Peyer's patch (tissue), 4 donors: ENCODE measurements around the gene NHSL1. TPM values are rescaled to one million over a fixed set of nuclear protein-coding genes. Genes with fewer than 3 reads are reported as not detected.

Source experiments
- DNase-seq, 3 donors: peaks; one replicate each; pipeline ENCODE4 v3.0.0-alpha.2; 2017 to 2019
- H3K27ac ChIP-seq, 4 donors: fragments of 200-600 bp; sonication (generic); one replicate each; pipeline ENCODE4 v1.5.1; 2016 to 2019
- H3K27me3 ChIP-seq, 2 donors: fragments of 200-600 bp; sonication (generic); one replicate each; pipeline ENCODE4 v1.5.1; 2019
- H3K36me3 ChIP-seq, 3 donors: fragments of 200-600 bp; sonication (generic); one replicate each; pipeline ENCODE4 v1.5.1; 2016 to 2019
- H3K4me1 ChIP-seq, 4 donors: fragments of 200-600 bp; sonication (generic); one replicate each; pipeline ENCODE4 v1.5.1; 2016 to 2019
- H3K4me3 ChIP-seq, 4 donors: fragments of 200-600 bp; sonication (generic); 1 replicate in 3 of 4; 2 replicates in 1 of 4; pipeline ENCODE4 v1.5.1; 2016 to 2019; ENCODE audit warnings: mild to moderate bottlenecking in 1 of 4
- H3K9me3 ChIP-seq, 4 donors: fragments of 200-600 bp; sonication (generic); one replicate each; pipeline ENCODE4 v1.5.1; 2016 to 2019; ENCODE audit warnings: mild to moderate bottlenecking in 1 of 4
- CTCF ChIP-seq, 6 experiments: fragments of 450-650 bp in 4 of 6; fragments of 200-600 bp in 2 of 6; sonication (generic) in 1 of 6; IDR thresholded peaks; one replicate each; pipeline ENCODE4 v1.5.1; 2017 to 2019; ENCODE audit warnings: antibody characterized with exemption in 6 of 6, mild to moderate bottlenecking in 3 of 6, moderate library complexity in 1 of 6
- POLR2A ChIP-seq, 2 donors: fragments of 450-650 bp; IDR thresholded peaks; one replicate each; pipeline ENCODE4 v1.5.1; 2017; ENCODE audit warnings: antibody characterized with exemption in 2 of 2, mild to moderate bottlenecking in 2 of 2, moderate library complexity in 2 of 2
- total RNA-seq, 4 donors: library from RNA; depleted of rRNA; stranded (reverse); fragments of >200 nt; gene quantifications; one replicate each; pipeline ENCODE4 v1.1.0, GENCODE V29; 2016

Gene NHSL1
- total RNA-seq, 4 donors from 2014 or later = 48.7 to 187 (median 160) TPM

- Histone ChIP-seq H3K4me1 (no peaks in the 10 kb centered on the region), H3K36me3 (no peaks in the 10 kb centered on the region), H3K27ac (no peak overlapping the region), H3K9me3 (no peaks in the 10 kb centered on the region), H3K4me3 (no peak overlapping the region), H3K27me3 (no peaks in the 10 kb centered on the region)
- no peak for DNase-seq
- TF ChIP-seq CTCF (IDR thresholded peaks at IDR 0.05) = no peak
- no peak for TF ChIP-seq POLR2A (IDR thresholded peaks at IDR 0.05)
Observed at GRCh38 chr6:138523347-138524210, 24.3 kb upstream of the NHSL1 start.

- DNase-seq = no peak
- Histone ChIP-seq H3K36me3 (no peaks in the 10 kb centered on the region), H3K27me3 (no peaks in the 10 kb centered on the region), H3K4me1 (no peaks in the 10 kb centered on the region), H3K27ac (no peak overlapping the region), H3K9me3 (peaks cover 0 to 4% (median 2%) of the 10 kb centered on the region in 4 donors), H3K4me3 (no peak overlapping the region)
- TF ChIP-seq CTCF (IDR thresholded peaks at IDR 0.05) (no peak), POLR2A (IDR thresholded peaks at IDR 0.05) (no peak)
Observed at GRCh38 chr6:138522611-138523010, 23.3 kb upstream of the NHSL1 start.

DNA sequence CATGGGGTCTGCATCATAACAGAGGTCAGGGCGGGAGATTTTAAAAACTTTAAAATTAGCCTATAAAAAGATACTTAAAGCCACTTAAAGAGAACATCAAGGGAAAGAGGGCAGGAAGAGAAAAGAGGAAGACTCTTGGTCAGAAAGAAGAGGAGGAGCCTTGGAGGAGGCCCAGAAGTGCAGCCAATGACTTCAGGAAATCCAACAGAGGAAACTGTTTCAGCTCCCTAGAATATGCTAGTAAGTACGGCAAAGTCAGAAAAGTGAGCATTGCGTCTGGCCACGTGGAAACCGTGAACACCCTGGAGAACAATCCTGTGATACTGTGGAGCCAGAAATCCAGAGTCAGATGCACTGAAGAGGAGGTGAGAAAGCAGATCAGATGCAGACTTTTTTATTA lies 22.5 kb upstream of the NHSL1 start:
- Histone ChIP-seq H3K9me3 (peaks cover 0 to 4% (median 2%) of the 10 kb centered on the region in 4 donors), H3K27me3 (no peaks in the 10 kb centered on the region), H3K4me3 (no peak overlapping the region), H3K27ac (no peak overlapping the region), H3K4me1 (no peaks in the 10 kb centered on the region), H3K36me3 (no peaks in the 10 kb centered on the region)
- TF ChIP-seq CTCF (IDR thresholded peaks at IDR 0.05) = no peak
- no peak for TF ChIP-seq POLR2A (IDR thresholded peaks at IDR 0.05)
- no peak for DNase-seq

DNA sequence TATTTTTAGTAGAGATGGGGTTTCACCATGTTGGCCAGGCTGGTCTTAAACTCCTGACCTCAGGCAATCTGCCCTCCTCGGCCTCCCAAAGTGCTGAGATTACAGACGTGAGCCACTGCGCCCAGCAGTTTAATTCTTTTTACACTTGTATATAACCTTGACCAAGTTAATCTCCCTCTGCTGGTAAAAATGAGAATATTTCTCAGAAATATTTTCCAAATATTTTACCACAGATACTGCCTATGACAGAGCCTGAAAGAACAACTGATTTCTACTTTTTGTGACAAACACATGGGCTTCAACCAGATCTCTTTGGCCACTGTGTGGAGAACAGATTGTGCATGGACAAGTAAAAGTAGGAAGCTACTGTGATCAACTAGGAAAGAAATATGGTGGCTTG lies 21.2 kb upstream of the NHSL1 start:
- Histone ChIP-seq H3K27me3 (no peaks in the 10 kb centered on the region), H3K36me3 (no peaks in the 10 kb centered on the region), H3K27ac (no peak overlapping the region), H3K4me1 (no peaks in the 10 kb centered on the region), H3K4me3 (no peak overlapping the region), H3K9me3 (peaks cover 0 to 4% (median 2%) of the 10 kb centered on the region in 4 donors)
- TF ChIP-seq CTCF (IDR thresholded peaks at IDR 0.05) (peak in 5 of 6 experiments; percentile 24 to 52 (median 43)), POLR2A (IDR thresholded peaks at IDR 0.05) (no peak)
- no peak for DNase-seq

DNA sequence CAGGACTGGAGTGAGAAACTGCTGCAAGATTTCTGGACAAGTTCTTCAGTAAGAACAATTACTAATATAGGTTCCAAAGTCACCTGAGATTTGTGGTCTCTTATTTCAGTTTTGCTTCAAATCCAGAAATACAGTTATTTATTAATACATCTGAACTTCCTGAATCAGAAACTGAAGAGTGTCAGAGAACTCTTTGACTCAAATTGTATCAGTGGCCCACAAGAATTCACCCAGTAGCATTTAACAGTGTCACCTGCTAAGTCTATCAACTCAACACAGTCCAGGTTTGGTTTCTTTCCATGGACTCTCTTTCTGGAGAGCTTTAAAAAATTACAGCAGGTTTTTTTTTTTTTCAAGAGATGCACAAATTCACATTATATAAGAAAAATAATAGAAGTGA lies 18.8 kb upstream of the NHSL1 start:
- H3K4me3 ChIP-seq = no peak overlapping the region
- no peak for DNase-seq
- no peak overlapping the region for H3K27ac ChIP-seq
- H3K27me3 ChIP-seq = no peaks in the 10 kb centered on the region
- TF ChIP-seq CTCF (IDR thresholded peaks at IDR 0.05) = no peak
- TF ChIP-seq POLR2A (IDR thresholded peaks at IDR 0.05) = no peak
- peaks cover 0 to 4% (median 2%) of the 10 kb centered on the region in 4 donors for H3K9me3 ChIP-seq
- H3K36me3 ChIP-seq = no peaks in the 10 kb centered on the region
- H3K4me1 ChIP-seq = no peaks in the 10 kb centered on the region
